HG03108 (cell line): ENCODE data around the gene GFY.

Experiments used
- ATAC-seq: cut with Tn5 transposase; IDR thresholded peaks from one replicate; pipeline ENCODE4 v1.9.1; 2021; ENCODE audit warnings: moderate library complexity; ENCODE audit not compliant: unreplicated experiment

Gene GFY

GRCh38 chr19:49427855-49428546, 2.8 kb downstream of the GFY start:
- ATAC-seq = no peak

GRCh38 chr19:49428547-49429451, 3.6 kb downstream of the GFY start:
- no peak for ATAC-seq

GRCh38 chr19:49430172-49430677, 5.0 kb downstream of the GFY start:
- no peak for ATAC-seq

- no peak for ATAC-seq
Measured at GRCh38 chr19:49430678-49431329, 5.6 kb downstream of the GFY start.

GRCh38 chr19:49431330-49431749, 6.2 kb downstream of the GFY start:
- no peak for ATAC-seq

GRCh38 chr19:49432141-49433073, 7.2 kb downstream of the GFY start:
- ATAC-seq = no peak

GRCh38 chr19:49433240-49433901, 8.2 kb downstream of the GFY start:
- ATAC-seq = no peak

GRCh38 chr19:49434907-49435583, 9.9 kb downstream of the GFY start:
- ATAC-seq = no peak

- ATAC-seq = no peak
Measured at GRCh38 chr19:49435670-49436069, 10.5 kb downstream of the GFY start.

GRCh38 chr19:49436381-49437017, 11.3 kb downstream of the GFY start:
- no peak for ATAC-seq

- no peak for ATAC-seq
Measured at GRCh38 chr19:49437231-49437630, 12.0 kb downstream of the GFY start.

GRCh38 chr19:49438261-49438660, 13.1 kb downstream of the GFY start:
- no peak for ATAC-seq

GRCh38 chr19:49439836-49440235, 14.6 kb downstream of the GFY start:
- no peak for ATAC-seq

GRCh38 chr19:49440439-49441209, 15.4 kb downstream of the GFY start:
- no peak for ATAC-seq

GRCh38 chr19:49441210-49441959, 16.2 kb downstream of the GFY start, which contains the start of gene SLC17A7:
Gene SLC17A7 (minus strand): TSS chr19:49441527. CDS start chr19:49441379, 148 bp downstream.
- ATAC-seq = no peak

- ATAC-seq = no peak
Measured at GRCh38 chr19:49441960-49442350, 16.8 kb downstream of the GFY start.

- ATAC-seq = no peak
Measured at GRCh38 chr19:49442354-49442753, 17.2 kb downstream of the GFY start.
